H1 (cell line): ENCODE results near the gene WRAP73.

ENCODE experiments used
- CBX8 ChIP-seq: fragments of 300-800, 300-1000 bp; sonication (generic); IDR thresholded peaks from 2 replicates; pipeline ENCODE4 v1.7.1; 2016; ENCODE audit warnings: low read depth, low read length, borderline replicate concordance
- PHF8 ChIP-seq: fragments of 200-600 bp; sonication (generic); conservative IDR thresholded peaks from 2 replicates; pipeline ENCODE4 v1.7.1; 2012; ENCODE audit warnings: low read depth, mild to moderate bottlenecking, inconsistent platforms, low read length, moderate library complexity
- TF ChIP-seq, protein P1 (sequence below), 3 experiments: IDR thresholded peaks; 1 replicate in 2 of 3; 2 replicates in 1 of 3; pipeline versions ENCODE4 v1.5.1 to v1.6.1; 2011; ENCODE audit warnings: low read length in 3 of 3, mild to moderate bottlenecking in 3 of 3, inconsistent platforms in 2 of 3, low read depth in 1 of 3, moderate library complexity in 1 of 3; ENCODE audit not compliant: insufficient read depth in 1 of 3; ENCODE audit errors: control extremely low read depth in 1 of 3

DNA sequence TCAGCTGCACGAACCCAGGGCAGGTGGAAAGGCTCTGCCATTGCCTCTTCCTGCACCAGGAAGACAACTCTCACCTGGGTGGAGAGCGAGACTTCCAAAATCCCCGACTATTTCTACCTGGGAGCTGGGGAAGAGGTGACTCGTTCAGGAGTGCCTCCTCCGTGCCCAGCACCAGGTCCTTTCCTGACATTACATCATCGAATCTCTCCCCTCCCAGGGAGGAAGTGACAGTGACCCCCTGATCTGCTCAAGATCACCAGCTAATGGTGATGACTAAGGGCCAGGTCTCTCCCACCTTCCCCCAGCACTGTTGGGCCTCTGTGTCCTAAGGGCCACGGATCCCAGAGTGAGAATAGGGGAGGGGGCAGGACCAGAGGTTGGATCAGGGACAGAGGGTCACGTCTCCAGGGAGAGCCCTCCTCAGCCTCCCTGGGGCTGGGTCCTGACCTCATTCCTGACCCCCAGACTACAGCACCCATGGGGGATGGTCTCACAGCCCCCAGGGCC is 45.4 kb downstream of the WRAP73 start:
- TF ChIP-seq, protein P1, sequence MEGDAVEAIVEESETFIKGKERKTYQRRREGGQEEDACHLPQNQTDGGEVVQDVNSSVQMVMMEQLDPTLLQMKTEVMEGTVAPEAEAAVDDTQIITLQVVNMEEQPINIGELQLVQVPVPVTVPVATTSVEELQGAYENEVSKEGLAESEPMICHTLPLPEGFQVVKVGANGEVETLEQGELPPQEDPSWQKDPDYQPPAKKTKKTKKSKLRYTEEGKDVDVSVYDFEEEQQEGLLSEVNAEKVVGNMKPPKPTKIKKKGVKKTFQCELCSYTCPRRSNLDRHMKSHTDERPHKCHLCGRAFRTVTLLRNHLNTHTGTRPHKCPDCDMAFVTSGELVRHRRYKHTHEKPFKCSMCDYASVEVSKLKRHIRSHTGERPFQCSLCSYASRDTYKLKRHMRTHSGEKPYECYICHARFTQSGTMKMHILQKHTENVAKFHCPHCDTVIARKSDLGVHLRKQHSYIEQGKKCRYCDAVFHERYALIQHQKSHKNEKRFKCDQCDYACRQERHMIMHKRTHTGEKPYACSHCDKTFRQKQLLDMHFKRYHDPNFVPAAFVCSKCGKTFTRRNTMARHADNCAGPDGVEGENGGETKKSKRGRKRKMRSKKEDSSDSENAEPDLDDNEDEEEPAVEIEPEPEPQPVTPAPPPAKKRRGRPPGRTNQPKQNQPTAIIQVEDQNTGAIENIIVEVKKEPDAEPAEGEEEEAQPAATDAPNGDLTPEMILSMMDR (IDR thresholded peaks at IDR 0.05; ENCODE audit: control extremely low read depth in 1 of 3, insufficient read depth in 1 of 3, low read depth in 1 of 3, low read length in 3 of 3): no peak
- no peak for TF ChIP-seq CBX8
- no peak for TF ChIP-seq PHF8
